Measurements from ENCODE around the gene FBXO42.
"Not testable (repeated sequence)": the region's sequence is repeated elsewhere in the genome, so short reads cannot be mapped to it uniquely, and the experiment has no call there.

The FBXO42 gene

GRCh38 chr1:16371725-16372124 is 19.4 kb upstream of the FBXO42 start:
- no peak for FAIRE-seq

GRCh38 chr1:16369821-16370220 is 17.5 kb upstream of the FBXO42 start:
- no peak for FAIRE-seq

GRCh38 chr1:16367968-16368890 is 15.9 kb upstream of the FBXO42 start:
- no peak for FAIRE-seq

DNA sequence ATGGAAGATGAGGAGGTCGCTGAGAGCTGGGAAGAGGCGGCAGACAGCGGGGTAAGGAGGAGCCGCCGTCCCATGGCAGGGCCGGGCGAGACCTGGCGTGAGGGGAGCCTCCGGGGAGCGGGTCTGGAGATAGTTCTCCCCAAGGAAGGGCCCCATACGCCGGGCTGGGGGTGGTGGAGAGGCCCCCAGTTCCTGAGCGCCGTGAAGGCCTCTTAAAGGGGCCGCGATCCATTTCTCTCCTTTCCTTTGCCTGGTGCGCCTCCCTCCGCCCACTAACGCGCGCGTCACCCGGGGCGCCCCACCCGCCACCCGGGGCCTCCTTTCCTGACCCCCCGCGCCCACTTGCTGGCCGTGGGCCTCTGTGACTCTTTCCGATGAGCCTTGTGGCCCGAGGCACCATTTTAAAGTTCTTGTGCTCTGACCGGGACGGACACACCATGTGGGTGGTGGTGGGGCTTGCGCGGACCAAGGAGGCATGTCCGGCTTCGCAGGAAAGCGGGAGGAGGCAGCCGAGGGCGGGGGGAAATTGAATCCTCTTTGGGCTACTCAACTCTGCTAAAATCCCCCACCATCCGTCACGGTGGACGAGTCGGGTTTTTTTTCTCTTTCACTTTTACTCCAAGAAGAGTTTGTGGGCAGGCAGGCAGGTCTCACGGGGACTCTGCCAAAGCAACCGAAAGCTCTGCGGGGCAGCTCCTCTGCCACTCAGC is 15.1 kb upstream of the FBXO42 start:
- FAIRE-seq: no peak

DNA sequence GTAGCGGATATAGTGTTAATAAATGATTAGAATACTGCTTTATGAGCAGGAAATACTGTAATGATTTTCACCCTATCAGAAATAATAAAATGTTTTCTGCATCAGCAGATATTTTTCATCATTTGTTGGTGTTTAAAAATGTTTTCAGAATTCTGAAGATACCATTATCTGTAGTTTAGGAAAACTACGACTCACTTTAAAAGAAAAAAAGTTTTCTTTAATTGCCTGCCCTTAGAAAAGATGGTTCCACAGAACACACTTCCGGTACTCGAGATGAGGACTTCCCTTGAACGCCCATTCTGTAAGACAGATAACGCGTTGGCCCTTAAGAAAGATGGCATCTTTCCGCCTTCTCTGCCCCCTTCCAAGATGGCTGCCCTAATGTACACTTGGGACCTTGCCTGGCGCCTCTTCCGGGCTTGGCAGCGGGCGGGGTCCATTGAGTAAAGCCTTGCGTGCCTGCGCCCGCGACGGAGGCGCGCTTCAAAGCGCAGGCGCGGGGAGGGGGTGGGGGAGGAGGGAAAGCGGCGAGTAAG is 14.5 kb upstream of the FBXO42 start, which contains the start of gene SZRD1:
SZRD1 (plus strand) TSS at position 521 of the 536 bp plus-strand sequence. CDS start 16 bp downstream, outside the sequence.
- FAIRE-seq: peak; percentile 97

DNA sequence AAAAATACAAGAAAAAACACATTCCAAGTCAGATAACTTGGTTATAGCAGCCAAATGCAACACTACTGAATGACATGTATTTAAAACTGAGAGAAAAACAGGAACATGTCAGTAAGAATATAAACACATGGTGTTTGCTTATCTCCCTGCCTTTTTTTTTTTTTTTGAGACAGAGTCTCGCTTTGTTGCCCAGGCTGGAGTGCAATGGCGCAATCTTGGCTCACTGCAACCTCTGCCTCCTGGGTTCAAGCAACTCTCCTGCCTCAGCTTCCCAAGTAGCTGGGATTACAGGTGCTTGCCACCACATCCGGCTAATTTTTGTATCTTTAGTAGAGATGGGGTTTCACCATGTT is 12.8 kb upstream of the FBXO42 start:
- not testable (repeated sequence) for FAIRE-seq

- FAIRE-seq: no peak
Observed at GRCh38 chr1:16356867-16357266, 4.6 kb upstream of the FBXO42 start.

DNA sequence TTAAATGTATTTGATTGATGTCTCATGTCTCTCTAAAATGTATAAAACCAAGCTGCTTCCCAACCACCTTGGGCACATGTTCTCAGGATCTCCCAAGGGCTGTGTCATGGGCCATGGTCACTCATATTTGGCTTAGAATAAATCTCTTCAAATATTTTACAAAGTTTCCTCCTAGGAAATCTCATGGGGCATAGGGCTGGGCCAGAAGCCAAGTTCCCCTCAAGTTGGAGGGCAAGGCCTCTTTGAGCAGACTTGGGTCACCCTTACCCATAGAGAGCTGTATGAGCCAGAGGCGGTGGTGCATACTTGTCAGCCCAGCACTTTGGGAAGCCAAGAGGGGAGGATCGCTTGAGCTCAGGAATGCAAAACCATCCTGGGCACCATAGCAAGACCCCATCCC is 2.3 kb upstream of the FBXO42 start:
- no peak for FAIRE-seq

DNA sequence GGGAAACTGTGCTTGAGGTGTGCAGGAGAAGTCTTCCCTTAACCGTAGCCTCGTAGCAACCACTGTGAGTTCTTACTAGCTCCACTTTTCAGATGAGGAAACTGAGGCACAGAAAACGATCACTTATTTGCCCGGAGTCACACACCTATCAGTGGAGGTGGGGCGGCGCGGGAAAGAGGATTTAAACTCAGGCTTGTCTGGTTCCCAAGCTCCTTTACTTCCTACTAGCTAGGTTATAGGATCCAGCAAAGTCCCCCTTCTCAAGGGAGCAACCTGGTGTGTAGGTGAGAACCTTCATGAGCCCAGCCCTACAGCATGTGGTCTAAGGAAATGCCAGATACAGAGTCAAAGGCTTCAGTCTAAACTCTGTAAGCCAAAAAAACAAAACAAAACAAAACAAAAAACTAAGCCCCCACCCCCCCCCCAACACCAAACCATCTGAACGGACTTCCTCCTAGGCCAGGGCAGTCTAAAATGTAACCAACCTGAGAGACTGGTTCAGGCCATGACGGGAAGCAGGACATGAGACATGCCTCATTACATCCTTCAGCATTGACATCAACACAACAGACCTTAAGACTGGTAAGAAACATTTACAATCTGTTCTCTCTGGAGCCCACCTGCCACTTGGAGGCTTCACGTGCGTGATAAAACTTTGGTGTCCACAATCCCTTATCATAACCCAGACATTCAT is 709 bp upstream of the FBXO42 start:
- FAIRE-seq: no peak

GRCh38 chr1:16351456-16351993 is 755 bp downstream of the FBXO42 start:
- no peak for FAIRE-seq

DNA sequence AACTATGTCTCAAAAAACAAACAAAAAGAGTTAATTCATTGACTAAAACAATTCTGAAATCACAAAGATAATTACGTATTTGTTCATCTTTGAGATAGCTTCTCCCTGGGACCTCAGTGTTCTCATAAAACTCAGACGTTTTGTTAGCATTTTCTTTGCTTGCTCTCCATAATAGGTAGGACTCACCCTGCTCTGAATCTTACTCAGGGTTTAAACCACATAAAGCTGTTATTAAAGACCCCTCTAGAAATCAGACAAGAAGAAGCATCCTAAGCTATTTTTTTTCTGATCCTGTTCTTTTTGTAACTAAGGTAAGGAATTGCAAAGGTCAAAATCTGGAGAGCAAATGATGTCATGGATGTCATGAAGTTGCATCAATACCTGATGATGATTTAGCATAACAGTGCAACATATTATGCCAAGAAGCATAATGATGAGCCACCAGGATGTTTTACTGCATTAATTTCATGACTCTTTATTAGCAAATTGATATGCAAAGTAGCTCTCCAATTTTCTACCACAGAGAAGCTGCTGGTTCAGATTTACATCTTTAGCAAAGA is 2.4 kb downstream of the FBXO42 start:
- no peak for FAIRE-seq

DNA sequence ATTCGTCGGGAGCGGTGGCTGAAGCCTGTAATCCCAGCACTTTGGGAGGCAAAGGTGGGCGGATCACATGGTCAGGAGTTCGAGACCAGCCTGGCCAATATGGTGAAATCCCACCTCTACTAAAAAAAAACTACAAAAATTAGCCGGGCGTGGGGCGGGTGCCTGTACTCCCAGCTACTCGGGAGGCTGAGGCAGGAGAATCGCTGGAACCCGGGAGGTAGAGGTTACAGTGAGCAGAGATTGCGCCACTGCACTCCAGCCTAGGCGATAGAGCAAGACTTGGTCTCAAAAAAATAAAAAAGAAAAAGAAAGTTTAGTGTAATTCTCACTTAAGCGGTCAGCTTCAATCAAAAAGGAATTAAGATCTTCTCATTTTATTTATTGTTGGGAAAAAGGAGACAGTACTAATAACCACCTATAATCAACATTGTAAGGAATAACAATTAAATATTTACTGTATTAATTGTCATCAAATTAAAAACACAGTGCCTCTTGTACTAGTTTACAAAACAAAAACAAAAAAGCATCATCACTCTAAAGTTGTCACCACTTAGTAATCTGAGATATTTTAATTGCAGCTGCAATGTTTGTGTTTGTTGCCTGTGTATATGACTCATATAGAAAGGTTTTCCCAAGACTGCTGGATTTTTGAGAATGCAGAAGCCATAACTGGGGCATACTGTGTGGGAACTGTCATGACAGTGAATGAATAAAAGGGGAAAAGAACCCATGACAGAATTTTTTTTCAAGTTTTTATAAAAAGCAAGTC is 3.7 kb downstream of the FBXO42 start:
- no peak for FAIRE-seq

DNA sequence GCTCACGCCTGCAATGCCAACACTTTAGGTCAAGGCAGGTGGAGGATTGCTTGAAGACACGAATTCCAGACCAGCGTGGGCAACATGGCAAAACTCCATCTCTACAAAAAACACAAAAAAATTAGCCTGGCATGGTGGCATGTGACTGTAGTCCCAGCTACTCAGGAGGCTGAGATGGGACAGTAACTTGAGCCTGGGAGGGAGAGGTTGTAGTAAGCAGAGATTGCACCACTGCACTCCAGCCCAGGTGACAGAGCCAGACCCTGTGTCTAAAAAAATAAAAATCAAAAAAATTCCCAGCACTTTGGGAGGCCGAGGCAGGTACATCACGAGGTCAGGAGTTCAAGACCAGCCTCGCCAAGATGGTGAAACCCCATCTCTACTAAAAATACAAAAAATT is 9.0 kb downstream of the FBXO42 start:
- FAIRE-seq: not testable (repeated sequence)

DNA sequence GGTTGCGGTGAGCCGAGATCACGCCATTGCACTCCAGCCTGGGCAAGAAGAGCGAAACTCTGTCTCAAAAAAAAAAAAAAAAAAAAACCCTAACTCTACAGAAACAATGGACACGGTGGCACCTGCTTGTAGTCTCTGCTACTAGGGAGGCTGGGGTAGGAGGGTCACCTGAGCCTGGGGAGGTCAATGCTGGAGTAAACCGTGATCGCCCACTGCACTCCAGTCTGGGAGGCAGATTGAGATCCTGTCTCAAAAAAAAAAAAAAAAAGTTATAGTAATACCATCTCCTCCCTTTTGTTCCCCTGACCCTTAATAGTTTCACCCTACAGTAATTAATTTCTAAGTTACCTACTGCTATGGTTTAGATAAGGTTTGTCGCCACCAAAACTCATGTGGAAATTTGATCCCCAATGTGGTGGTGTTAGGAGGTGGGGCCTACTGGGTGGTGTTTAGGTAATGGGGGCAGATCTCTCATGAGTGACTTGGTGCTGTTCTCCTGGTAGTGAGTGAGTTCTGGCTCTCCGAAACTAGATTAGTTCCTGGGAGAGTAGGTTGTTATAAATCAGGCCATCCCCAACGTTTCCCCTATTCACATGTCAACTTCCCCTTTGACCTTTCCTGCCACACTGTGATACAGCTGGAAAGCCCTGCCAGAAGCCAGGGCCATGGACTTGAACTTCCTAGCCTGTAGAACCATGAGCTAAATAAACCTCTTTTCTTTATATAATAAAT is 9.8 kb downstream of the FBXO42 start:
- no peak for FAIRE-seq

- FAIRE-seq: no peak
Observed at GRCh38 chr1:16340673-16341072, 11.6 kb downstream of the FBXO42 start.

- no peak for FAIRE-seq
Observed at GRCh38 chr1:16338961-16339360, 13.3 kb downstream of the FBXO42 start.

DNA sequence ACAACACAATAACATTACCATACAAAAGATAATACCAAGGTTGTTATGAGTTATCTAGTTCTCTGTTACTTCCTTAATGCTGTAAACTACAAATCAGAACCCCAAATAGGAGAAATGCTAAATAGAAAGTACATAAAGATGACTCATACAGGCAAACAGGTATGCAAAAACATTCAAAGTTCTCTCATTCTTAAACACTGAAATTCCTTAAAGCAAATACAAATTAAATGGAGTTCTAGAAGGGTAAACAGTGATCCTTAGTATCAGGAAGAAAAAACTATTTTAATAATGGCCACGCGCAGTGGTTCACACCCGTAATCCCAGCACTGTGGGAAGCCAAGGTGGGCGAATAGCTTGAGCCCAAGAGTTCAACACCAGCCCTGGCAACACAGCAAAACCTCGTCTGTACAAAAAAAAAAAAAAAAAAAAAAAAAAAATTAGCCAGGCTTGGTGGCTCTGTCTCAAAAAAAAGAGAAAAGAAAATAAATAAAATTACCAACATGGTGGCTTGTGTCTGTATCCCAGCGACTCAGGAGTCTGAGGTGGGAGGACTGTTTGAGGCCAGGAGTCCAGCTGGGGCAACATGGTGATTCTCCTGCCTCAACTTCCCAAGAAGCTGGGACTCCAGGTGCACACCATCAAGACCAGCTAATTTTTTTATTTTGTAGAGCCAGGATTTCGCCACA is 17.5 kb downstream of the FBXO42 start:
- no peak for FAIRE-seq

GRCh38 chr1:16326833-16327404 is 25.4 kb downstream of the FBXO42 start:
- no peak for FAIRE-seq

DNA sequence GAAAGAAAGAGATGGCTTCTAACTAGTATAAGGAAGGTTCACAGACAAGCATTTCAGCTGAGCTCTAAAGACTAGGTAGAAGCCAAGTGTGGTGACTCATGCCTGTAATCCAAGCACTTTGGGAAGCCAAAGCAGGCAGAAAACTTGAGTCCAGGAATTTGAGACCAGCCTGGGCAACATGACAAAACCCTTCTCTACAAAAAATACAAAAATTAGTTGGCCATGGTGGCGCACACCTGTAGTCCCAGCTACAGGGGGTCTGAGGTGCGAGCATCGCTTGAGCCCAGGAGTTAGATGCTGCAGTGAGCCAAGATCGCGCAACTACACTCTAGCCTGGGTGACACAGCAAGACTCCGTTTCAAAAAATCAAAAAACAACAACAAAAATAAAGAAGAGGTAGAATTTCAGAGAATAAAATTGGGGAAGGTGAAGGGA is 27.8 kb downstream of the FBXO42 start:
- FAIRE-seq: peak; percentile 73

Measured in A204.1 (cell line).